Adrenal gland (tissue), 12 donors: Measurements from ENCODE around the gene ZCCHC7. TPM values are rescaled to one million over a fixed set of nuclear protein-coding genes. Genes with fewer than 3 reads are reported as not detected.
A peak's percentile ranks its signal among the peaks of the same experiment; 100 is the strongest.

Experiments
- DNase-seq, 7 donors: peaks; one replicate each; pipeline ENCODE4 v3.0.0-alpha.2; 2019 to 2020
- H3K27ac ChIP-seq, 5 donors: fragments of 200-600 bp; sonication (generic) in 4 of 5; 1 replicate in 3 of 5; 2 replicates in 2 of 5; pipeline versions ENCODE4 v1.5.1 to v1.8.0; 2016 to 2020; ENCODE audit warnings: mild to moderate bottlenecking in 1 of 5
- H3K27me3 ChIP-seq: fragments of 200-600 bp; 2 replicates; pipeline ENCODE4 v1.8.0; 2021
- H3K36me3 ChIP-seq, 2 donors: fragments of 200-600 bp; replicated peaks in 1 of 2; 1 replicate in 1 of 2; 2 replicates in 1 of 2; pipeline versions ENCODE4 v1.5.1 to v1.8.0; 2018 to 2022
- H3K4me1 ChIP-seq, 2 donors: fragments of 200-600 bp; replicated peaks in 1 of 2; 1 replicate in 1 of 2; 2 replicates in 1 of 2; pipeline versions ENCODE4 v1.5.1 to v1.8.0; 2018 to 2021
- H3K4me3 ChIP-seq, 4 donors: fragments of 200-600 bp; sonication (generic) in 3 of 4; one replicate each; pipeline ENCODE4 v1.5.1; 2016 to 2018
- H3K9me3 ChIP-seq, 3 donors: fragments of 200-600 bp; sonication (generic) in 1 of 3; replicated peaks in 1 of 3; 1 replicate in 2 of 3; 2 replicates in 1 of 3; pipeline versions ENCODE4 v1.5.1 to v1.8.0; 2016 to 2021
- POLR2A ChIP-seq, 2 donors: fragments of 450-650 bp; IDR thresholded peaks; one replicate each; pipeline ENCODE4 v1.6.1; 2017; ENCODE audit warnings: antibody characterized with exemption in 2 of 2, mild to moderate bottlenecking in 2 of 2, moderate library complexity in 1 of 2
- WGBS, 4 donors: extraction: QIAGEN DNeasy Blood & Tissue Kit in 2 of 4; methylation state at CpG; one replicate each; pipeline versions ENCODE4 v1.1.5 to v1.1.7; 2013 to 2017; 5-methylcytosine and 5-hydroxymethylcytosine counted together
- intact Hi-C, 2 donors: fragments of 100-400 bp; cut with DNase I; formaldehyde crosslinking; loops; one replicate each; pipeline versions ENCODE4 v1.14.1 to v1.15.0; 2022 to 2023
- polyA plus RNA-seq, 3 donors: library from polyadenylated mRNA; stranded (reverse); fragments of 200-250 nt in 2 of 3; fragments of 350-450 nt in 1 of 3; fragmentation: Illumina TruSeq in 1 of 3; extraction: RNeasy Lipid Tissue Mini Kit (QIAGEN cat#74804) in 1 of 3; gene quantifications; one replicate each; pipeline ENCODE4 v1.2.3, GENCODE V29; 2013 to 2014
- total RNA-seq, 9 donors: library from RNA; depleted of rRNA in 4 of 9; stranded (reverse); fragments of >200 nt in 4 of 9; fragments of 120-200 nt in 1 of 9; fragmentation: NEBNext Ultra II Directional in 1 of 9; extraction: Animal tissue kit (Norgen Biotek cat#: 25700) in 1 of 9; gene quantifications; one replicate each; pipeline versions ENCODE4 v1.1.0 to v1.2.4, GENCODE V29; 2013 to 2023
- TF ChIP-seq, protein P1 (sequence below), 6 experiments: fragments of 450-650 bp in 4 of 6; fragments of 200-600 bp in 2 of 6; sonication (generic) in 1 of 6; IDR thresholded peaks; 1 replicate in 5 of 6; 2 replicates in 1 of 6; pipeline versions ENCODE4 v1.5.1 to v1.8.0; 2016 to 2021; ENCODE audit warnings: antibody characterized with exemption in 6 of 6, mild to moderate bottlenecking in 2 of 6, moderate library complexity in 1 of 6
- donor health status: healthy with polysubstance abuse.
- donor health status: Bipolar disorder and iron deficiency.
- donor health status: DM: yes; HTN: yes; CAD: no.
- donor health status: DM: no; HTN: no; CAD: no.
- donor health status: DM: no; HTN: no; CAD: no.
- donor health status: DM: yes; HTN: yes; CAD: no.

Gene ZCCHC7
- total and polyA plus RNA-seq, 12 donors = 6.0 to 21.3 (median 18.8) TPM

DNA sequence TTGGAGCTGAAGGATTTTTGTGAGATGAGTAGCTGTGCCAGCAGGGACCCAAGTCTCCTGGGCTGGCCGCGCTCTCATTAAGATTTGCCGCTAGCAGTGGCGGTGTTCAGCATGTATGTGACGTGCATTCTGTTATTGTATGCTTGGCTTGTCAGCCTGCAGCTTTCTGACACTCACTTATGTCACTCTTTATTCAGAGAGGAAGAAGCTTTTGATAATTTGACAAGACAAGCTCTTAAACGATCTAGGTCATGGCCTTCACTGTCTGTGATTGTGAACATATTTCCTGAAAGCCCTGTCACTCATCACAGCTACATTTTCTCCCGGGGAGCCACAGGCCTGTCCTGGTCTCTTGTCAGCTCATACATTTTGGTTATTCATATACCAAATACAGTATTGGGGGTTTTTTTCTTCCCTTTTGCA lies 203.9 kb downstream of the ZCCHC7 start:
- peaks cover 0 to 12% of the 10 kb centered on the region in 2 donors for H3K4me1 ChIP-seq
- H3K9me3 ChIP-seq = no peaks in the 10 kb centered on the region
- H3K27ac ChIP-seq = peak overlapping the region in 1 of 5 donors; percentile 19
- H3K4me3 ChIP-seq = no peak overlapping the region
- WGBS, 4 donors = 54 to 73% (median 61%) methylated on average over 5 to 7 of the region's 7 CpGs
- no peaks in the 10 kb centered on the region for H3K27me3 ChIP-seq
- TF ChIP-seq, protein P1, sequence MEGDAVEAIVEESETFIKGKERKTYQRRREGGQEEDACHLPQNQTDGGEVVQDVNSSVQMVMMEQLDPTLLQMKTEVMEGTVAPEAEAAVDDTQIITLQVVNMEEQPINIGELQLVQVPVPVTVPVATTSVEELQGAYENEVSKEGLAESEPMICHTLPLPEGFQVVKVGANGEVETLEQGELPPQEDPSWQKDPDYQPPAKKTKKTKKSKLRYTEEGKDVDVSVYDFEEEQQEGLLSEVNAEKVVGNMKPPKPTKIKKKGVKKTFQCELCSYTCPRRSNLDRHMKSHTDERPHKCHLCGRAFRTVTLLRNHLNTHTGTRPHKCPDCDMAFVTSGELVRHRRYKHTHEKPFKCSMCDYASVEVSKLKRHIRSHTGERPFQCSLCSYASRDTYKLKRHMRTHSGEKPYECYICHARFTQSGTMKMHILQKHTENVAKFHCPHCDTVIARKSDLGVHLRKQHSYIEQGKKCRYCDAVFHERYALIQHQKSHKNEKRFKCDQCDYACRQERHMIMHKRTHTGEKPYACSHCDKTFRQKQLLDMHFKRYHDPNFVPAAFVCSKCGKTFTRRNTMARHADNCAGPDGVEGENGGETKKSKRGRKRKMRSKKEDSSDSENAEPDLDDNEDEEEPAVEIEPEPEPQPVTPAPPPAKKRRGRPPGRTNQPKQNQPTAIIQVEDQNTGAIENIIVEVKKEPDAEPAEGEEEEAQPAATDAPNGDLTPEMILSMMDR (IDR thresholded peaks at IDR 0.05) = no peak
- no peak for TF ChIP-seq POLR2A (IDR thresholded peaks at IDR 0.05)
- H3K36me3 ChIP-seq = no peaks in the 10 kb centered on the region
- DNase-seq = peak in 3 of 7 donors; percentile 13 to 26 (median 19)
- intact Hi-C loops = no loop called here

DNA sequence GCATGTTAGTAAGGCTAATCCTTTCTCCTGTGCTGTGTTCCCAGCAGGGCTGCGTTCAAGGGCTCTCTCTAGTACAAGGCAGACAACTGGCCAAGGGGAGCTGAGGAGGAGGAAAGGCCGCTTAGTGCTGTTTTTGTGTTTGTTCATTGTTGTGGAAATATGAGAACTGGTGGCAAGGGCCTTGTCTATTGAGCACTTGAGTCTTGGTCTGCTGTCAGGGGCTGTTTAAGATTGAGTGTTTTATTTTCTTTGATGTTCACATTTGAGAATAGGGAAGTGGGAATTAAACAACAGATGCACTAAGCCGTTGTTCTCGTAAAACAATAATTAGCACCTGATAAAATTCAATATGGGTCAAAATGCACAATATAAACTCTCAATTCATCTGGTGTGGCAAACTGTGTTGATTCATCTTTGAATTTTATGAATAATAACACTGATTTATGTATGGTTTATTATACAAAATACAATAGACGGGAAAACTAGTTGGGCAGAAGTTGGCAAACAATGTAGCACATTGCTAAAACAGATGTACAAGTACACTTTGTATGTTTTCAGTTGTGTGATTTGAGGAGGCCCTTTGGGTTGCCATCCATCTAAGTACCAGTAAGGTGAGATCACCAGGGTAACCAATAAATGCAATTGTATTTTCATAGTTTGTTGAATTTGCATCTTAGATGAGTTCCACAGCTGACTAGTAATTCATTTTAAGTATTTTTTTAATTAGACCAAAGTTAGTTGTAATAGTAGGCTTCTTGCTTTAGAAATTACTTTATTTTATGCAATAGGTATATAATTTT lies 204.5 kb downstream of the ZCCHC7 start:
- TF ChIP-seq, protein P1 (IDR thresholded peaks at IDR 0.05) = no peak
- TF ChIP-seq POLR2A (IDR thresholded peaks at IDR 0.05) = no peak
- WGBS, 4 donors = 80 to 88% (median 84%) methylated on average over 5 of the region's 5 CpGs
- Histone ChIP-seq H3K4me1 (peaks cover 0 to 12% of the 10 kb centered on the region in 2 donors), H3K27me3 (no peaks in the 10 kb centered on the region), H3K27ac (peak overlapping the region in 1 of 5 donors; percentile 19), H3K9me3 (no peaks in the 10 kb centered on the region), H3K36me3 (no peaks in the 10 kb centered on the region), H3K4me3 (no peak overlapping the region)
- intact Hi-C loops = no loop called here
- no peak for DNase-seq

DNA sequence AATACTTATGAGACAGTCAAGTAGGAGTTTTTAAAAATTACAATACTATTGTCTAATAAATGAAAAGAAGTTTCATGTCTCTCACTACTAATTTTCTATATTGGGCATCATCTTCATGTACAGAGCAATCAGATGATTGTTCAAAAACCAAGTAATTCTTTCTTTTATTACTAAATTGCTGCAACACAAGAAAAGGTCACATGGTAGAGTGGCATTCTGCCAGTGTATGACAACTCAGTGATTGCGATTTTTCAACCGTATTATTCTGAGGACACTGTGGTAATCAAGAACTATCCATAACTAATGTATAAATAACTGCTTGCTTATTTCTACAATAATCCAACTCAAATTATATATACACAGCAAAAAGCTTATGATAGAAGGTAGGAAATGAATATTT lies 205.4 kb downstream of the ZCCHC7 start:
- intact Hi-C loops = no loop called here
- H3K9me3 ChIP-seq = no peaks in the 10 kb centered on the region
- no peaks in the 10 kb centered on the region for H3K36me3 ChIP-seq
- peak in 1 of 7 donors; percentile 48 for DNase-seq
- peaks cover 0 to 12% of the 10 kb centered on the region in 2 donors for H3K4me1 ChIP-seq
- TF ChIP-seq POLR2A (IDR thresholded peaks at IDR 0.05) = no peak
- TF ChIP-seq, protein P1 (IDR thresholded peaks at IDR 0.05) = no peak
- no peaks in the 10 kb centered on the region for H3K27me3 ChIP-seq
- WGBS, 4 donors = 45 to 57% (median 52%) methylated on average over 2 of the region's 2 CpGs
- H3K27ac ChIP-seq = no peak overlapping the region
- H3K4me3 ChIP-seq = no peak overlapping the region

DNA sequence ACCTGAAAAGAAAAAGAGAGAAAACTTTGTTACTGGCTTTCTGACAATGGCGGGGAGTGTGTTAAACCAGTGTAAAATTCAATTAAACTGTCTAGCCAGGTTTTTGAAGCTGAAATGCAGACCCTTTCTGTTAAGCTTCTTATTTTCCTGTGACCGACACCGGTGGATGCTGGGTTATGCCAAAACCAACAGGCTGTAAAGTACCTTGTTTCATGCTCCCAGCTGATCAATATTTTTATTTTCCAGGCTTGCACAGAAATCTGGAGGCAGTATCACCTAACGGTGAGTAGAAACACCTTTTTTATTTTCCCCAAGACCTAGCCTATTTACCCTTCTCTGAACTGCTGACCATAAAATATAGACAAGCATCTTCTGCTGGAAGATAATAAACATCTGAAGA lies 207.2 kb downstream of the ZCCHC7 start:
- Histone ChIP-seq H3K27ac (no peak overlapping the region), H3K27me3 (no peaks in the 10 kb centered on the region), H3K36me3 (no peaks in the 10 kb centered on the region), H3K4me3 (no peak overlapping the region), H3K4me1 (peaks cover 0 to 12% of the 10 kb centered on the region in 2 donors), H3K9me3 (peaks cover 0 to 1% (median 0%) of the 10 kb centered on the region in 3 donors)
- no peak for DNase-seq
- intact Hi-C loops = no loop called here
- TF ChIP-seq POLR2A (IDR thresholded peaks at IDR 0.05) = no peak
- TF ChIP-seq, protein P1 (IDR thresholded peaks at IDR 0.05) = no peak
- WGBS, 4 donors = 92 to 97% (median 95%) methylated on average over 4 of the region's 4 CpGs
